Measurements from ENCODE around the gene PHF13.

DNA sequence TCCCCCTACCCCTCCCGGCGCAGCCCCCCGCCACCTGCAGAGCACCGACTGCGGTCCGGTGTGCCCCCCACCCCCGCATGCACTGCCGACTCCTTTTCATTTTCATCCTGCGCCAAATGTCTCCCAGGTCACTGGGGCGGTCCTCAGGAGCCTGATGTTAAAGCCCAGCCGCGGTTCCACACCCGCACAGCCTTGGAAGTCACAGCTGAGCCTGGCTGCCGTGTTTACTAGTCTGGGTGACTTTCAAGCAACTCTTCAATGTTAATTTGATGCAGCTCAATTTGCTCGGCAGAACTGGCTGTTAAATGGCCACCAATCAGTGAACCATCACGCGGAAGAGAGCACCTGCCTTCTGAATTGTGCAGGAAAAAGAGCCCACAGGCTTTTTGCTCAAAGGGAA, 38.4 kb downstream of the PHF13 start:
- no peak for TF ChIP-seq EZH2 (IDR thresholded peaks at IDR 0.05)
- no peak for TF ChIP-seq POLR2AphosphoS5 (IDR thresholded peaks at IDR 0.05; ENCODE audit: borderline replicate concordance, low read depth, low read length)
